ENCODE data around the gene NPBWR2.

DNA sequence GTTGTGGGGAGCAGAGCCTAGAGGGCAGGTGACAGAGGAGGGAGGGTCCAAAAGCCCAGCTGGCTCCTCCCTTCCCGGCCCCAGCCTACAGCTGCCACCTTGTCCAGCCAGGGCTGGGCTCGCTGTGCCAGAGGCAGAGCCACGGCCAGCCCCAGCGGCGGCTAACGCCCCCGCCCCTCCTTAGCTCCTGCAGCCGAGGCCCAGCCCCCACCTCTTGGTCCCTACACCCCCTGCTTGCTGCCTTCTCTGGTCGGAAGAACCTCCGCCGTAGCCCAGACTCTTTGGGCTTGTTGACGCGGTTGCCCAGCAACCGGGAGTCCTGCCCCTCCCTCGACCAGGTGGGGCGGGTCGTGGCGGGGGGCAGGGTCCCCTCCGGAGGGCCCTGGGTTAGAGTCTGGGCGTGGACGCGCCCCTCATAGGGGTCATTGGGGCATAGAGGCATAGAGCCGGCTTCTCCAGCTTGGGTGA lies 22.6 kb downstream of the NPBWR2 start:
- TF ChIP-seq POLR2A (IDR thresholded peaks at IDR 0.05) (no peak), CTCF (IDR thresholded peaks at IDR 0.05) (no peak)
